ENCODE measurements around the gene KCNG1. TPM values are rescaled to one million over a fixed set of nuclear protein-coding genes. Genes with fewer than 3 reads are reported as not detected.

KCNG1 gene
- total and polyA plus RNA-seq, 2 of the 8 experiments (the other 6 are each of a cell fraction or from before 2014, with no cell fraction given): 16.0 to 18.0 TPM

- H3K79me1 ChIP-seq (ENCODE audit: low read depth, low read length): no peaks in the 10 kb centered on the region
- H3K27me3 ChIP-seq (replicated peaks in 1 of 4; ENCODE audit: control insufficient read depth in 3 of 4, extremely low read depth in 1 of 4, insufficient read depth in 3 of 4, low read length in 3 of 4): no peaks in the 10 kb centered on the region; a peak in 1 of 7 replicates
- no peak overlapping the region for H4K91ac ChIP-seq (replicated peaks; ENCODE audit: insufficient read length, low read length)
- no peak overlapping the region for H4K5ac ChIP-seq (ENCODE audit: insufficient read length, low read depth, low read length)
- H2BK15ac ChIP-seq (ENCODE audit: low read length): no peak overlapping the region
- H2BK120ac ChIP-seq (replicated peaks; ENCODE audit: low read depth, low read length): no peak overlapping the region
- whole genome bisulfite sequencing, 2 experiments (ENCODE audit: extremely low coverage in 1 of 2, insufficient coverage in 1 of 2, insufficient read length in 1 of 2, insufficient replicate concordance in 2 of 2, low coverage in 1 of 2, low lambda C conversion rate in 2 of 2, missing lambda C conversion rate in 1 of 2): 62% methylated on average over 25 of the region's 26 CpGs; no CpG with 5 or more reads in 1 of the 2 experiments
- CTCF ChIA-PET (ENCODE audit: partially characterized antibody): interaction anchor here (0.5 to 7.6 kb wide), 60 partner anchors 9 to 994 kb away, joined by 3 to 54 read pairs (median 4); partner anchors contain the start of genes BCAS4, DPM1 and MOCS3
- H3K4me3 ChIP-seq (ENCODE audit: extremely low read depth in 1 of 4, insufficient read depth in 2 of 4, low read depth in 3 of 4, low read length in 4 of 4): no peak overlapping the region
- H2BK12ac ChIP-seq (ENCODE audit: low read depth, low read length): 0 out of 2 replicates have a peak overlapping the region, but pooled peaks have one; percentile 9
- H3K79me2 ChIP-seq (ENCODE audit: control insufficient read depth in 1 of 2, insufficient read depth in 2 of 2, low read length in 2 of 2): no peaks in the 10 kb centered on the region
- FAIRE-seq (no peak), DNase-seq (ENCODE audit: low read depth in 1 of 2, low spot score in 2 of 2) (peak in 1 of 2 experiments; percentile 82)
- no peak overlapping the region for H3K27ac ChIP-seq (ENCODE audit: low read depth, low read length)
- H3K4ac ChIP-seq (replicated peaks; ENCODE audit: insufficient read length, low read depth, low read length): no peak overlapping the region
- H4K20me1 ChIP-seq (replicated peaks in 1 of 2; ENCODE audit: control insufficient read depth in 1 of 2, insufficient read depth in 2 of 2, low read length in 2 of 2): no peaks in the 10 kb centered on the region
- H2BK20ac ChIP-seq (ENCODE audit: low read length): no peak overlapping the region
- H3K36me3 ChIP-seq (ENCODE audit: control insufficient read depth in 2 of 4, insufficient read depth in 4 of 4, low read length in 3 of 4): no peaks in the 10 kb centered on the region
- no peak overlapping the region for H3K56ac ChIP-seq (replicated peaks; ENCODE audit: insufficient read length, low read depth, low read length)
- peaks cover 0 to 2% (median 0%) of the 10 kb centered on the region in 4 experiments; a peak in 1 of 7 replicates for H3K4me1 ChIP-seq (replicated peaks in 1 of 4; ENCODE audit: control insufficient read depth in 3 of 4, insufficient read depth in 4 of 4, low read length in 3 of 4)
- no peak overlapping the region for H3K4me2 ChIP-seq (ENCODE audit: insufficient read depth in 1 of 2, low read depth in 2 of 2, low read length in 2 of 2)
- H2AFZ ChIP-seq (ENCODE audit: low read length): no peak overlapping the region
- no peak overlapping the region for H3K9ac ChIP-seq (replicated peaks in 1 of 4; ENCODE audit: extremely low read depth in 1 of 4, low read depth in 3 of 4, low read length in 3 of 4)
- TF ChIP-seq CTCF (IDR thresholded peaks at IDR 0.05; ENCODE audit: control extremely low read depth in 1 of 3, insufficient read depth in 1 of 3, low read depth in 1 of 3, low read length in 3 of 3): peak; percentile 64 to 83 (median 76)
- TF ChIP-seq RAD21 (IDR thresholded peaks at IDR 0.05 in 1 of 2, conservative IDR thresholded peaks at IDR 0.05 in 1 of 2; ENCODE audit: low read depth in 2 of 2, low read length in 2 of 2): peak; percentile 72 to 79
- TF ChIP-seq YY1 (IDR thresholded peaks at IDR 0.05; ENCODE audit: low read depth, low read length): peak; percentile 63; the same call in 1 of the 2 replicates
- TF ChIP-seq MAFK (IDR thresholded peaks at IDR 0.05; ENCODE audit: low read depth, low read length): peak; percentile 99
- TF ChIP-seq TAF1 (IDR thresholded peaks at IDR 0.05; ENCODE audit: low read depth, low read length): no peak
- no peak for TF ChIP-seq CREB1 (IDR thresholded peaks at IDR 0.05)
- no peak overlapping the region for H4K8ac ChIP-seq (ENCODE audit: extremely low read depth, insufficient read depth, low read length)
- no peak overlapping the region for H3K14ac ChIP-seq (ENCODE audit: insufficient read length)
- H2AK5ac ChIP-seq (ENCODE audit: low read depth, low read length): no peak overlapping the region
- POLR2A ChIA-PET (ENCODE audit: partially characterized antibody): interaction anchor here (0.7 to 1.2 kb wide), 3 partner anchors 10 to 338 kb away, joined by 3 read pairs; partner anchors contain the start of gene ADNP
- no peaks in the 10 kb centered on the region for H3K9me3 ChIP-seq (ENCODE audit: insufficient read depth in 2 of 2, low read depth in 1 of 2, low read length in 1 of 2)
- H3K18ac ChIP-seq (ENCODE audit: extremely low read depth, low read length): no peak overlapping the region
- no peak overlapping the region for H2BK5ac ChIP-seq (ENCODE audit: low read depth, low read length)
- 0 out of 2 replicates have a peak, but pooled peaks cover 2% of the 10 kb centered on the region for H3K23me2 ChIP-seq (ENCODE audit: low read depth, low read length)
- H3K23ac ChIP-seq (ENCODE audit: insufficient read length): no peak overlapping the region
These were observed 41.8 kb downstream of the KCNG1 start for GRCh38 chr20:50980851-50981713.

Measured in H1 (cell line).